HL-60/S4 (cell line): ENCODE measurements around the gene CCL27.

Experiments used
- in situ Hi-C: fragments of 300-500 bp; cut with MboI; formaldehyde crosslinking; loops from 2 replicates; pipeline ENCODE4 v1.14.3; 2022; ENCODE audit warnings: low sequenced_read_pairs

Gene CCL27

GRCh38 chr9:34662526-34663302 is at the start of gene CCL27:
CCL27 (minus strand) TSS chr9:34662657; CDS start chr9:34662633, 24 bp downstream.
- in situ Hi-C loops: no loop called here

GRCh38 chr9:34712140-34712539 is 49.7 kb upstream of the CCL27 start:
- in situ Hi-C loops: no loop called here

- in situ Hi-C loops: no loop called here
These were observed 47.6 kb upstream of the CCL27 start, which contains the start of gene CCL21 for GRCh38 chr9:34710023-34710422. CCL21 (minus strand) TSS chr9:34710136; CDS start chr9:34710066, 70 bp downstream.

- in situ Hi-C loops: no loop called here
These were observed 46.9 kb upstream of the CCL27 start for GRCh38 chr9:34709196-34709978.

GRCh38 chr9:34707130-34707529 is 44.7 kb upstream of the CCL27 start:
- in situ Hi-C loops: no loop called here

- in situ Hi-C loops: no loop called here
These were observed 39.6 kb upstream of the CCL27 start for GRCh38 chr9:34701769-34702736.

GRCh38 chr9:34701023-34701768 is 38.7 kb upstream of the CCL27 start:
- in situ Hi-C loops: no loop called here

- in situ Hi-C loops: no loop called here
These were observed 32.4 kb upstream of the CCL27 start for GRCh38 chr9:34694811-34695210.

GRCh38 chr9:34693560-34693959 is 31.1 kb upstream of the CCL27 start:
- in situ Hi-C loops: no loop called here

GRCh38 chr9:34691936-34692315 is 29.5 kb upstream of the CCL27 start:
- in situ Hi-C loops: no loop called here

GRCh38 chr9:34690983-34691935 is 28.8 kb upstream of the CCL27 start, which contains the start of gene CCL19:
CCL19 (minus strand) TSS chr9:34691276; CDS start chr9:34691139, 137 bp downstream.
- in situ Hi-C loops: no loop called here

- in situ Hi-C loops: no loop called here
These were observed 27.1 kb upstream of the CCL27 start for GRCh38 chr9:34689512-34689911.

GRCh38 chr9:34689116-34689470 is 26.6 kb upstream of the CCL27 start:
- in situ Hi-C loops: no loop called here

- in situ Hi-C loops: no loop called here
These were observed 26.1 kb upstream of the CCL27 start for GRCh38 chr9:34688329-34689115.

GRCh38 chr9:34687276-34688030 is 25.0 kb upstream of the CCL27 start:
- in situ Hi-C loops: no loop called here

- in situ Hi-C loops: no loop called here
These were observed 24.3 kb upstream of the CCL27 start for GRCh38 chr9:34686732-34687131.

- in situ Hi-C loops: no loop called here
These were observed 23.8 kb upstream of the CCL27 start for GRCh38 chr9:34686231-34686630.

GRCh38 chr9:34685591-34685990 is 23.1 kb upstream of the CCL27 start:
- in situ Hi-C loops: no loop called here
